Colonic mucosa (tissue), 4 donors: ENCODE measurements around the gene CABLES1. TPM values are rescaled to one million over a fixed set of nuclear protein-coding genes. Genes with fewer than 3 reads are reported as not detected.

ENCODE experiments used
- DNase-seq: peaks from one replicate; pipeline ENCODE4 v3.0.0-alpha.2; 2020
- H3K27ac ChIP-seq: fragments of 200-600 bp; one replicate; pipeline ENCODE4 v1.8.0; 2021
- H3K27me3 ChIP-seq: fragments of 200-600 bp; one replicate; pipeline ENCODE4 v1.8.0; 2021
- H3K36me3 ChIP-seq: fragments of 200-600 bp; one replicate; pipeline ENCODE4 v1.8.0; 2021
- H3K4me1 ChIP-seq: fragments of 200-600 bp; one replicate; pipeline ENCODE4 v1.8.0; 2021; ENCODE audit warnings: mild to moderate bottlenecking
- H3K4me3 ChIP-seq: fragments of 200-600 bp; one replicate; pipeline ENCODE4 v1.8.0; 2021
- H3K9ac ChIP-seq, 2 donors: one replicate each; pipeline ENCODE4 v1.7.0; 2013; ENCODE audit warnings: control low read depth in 2 of 2, low read depth in 2 of 2, low read length in 2 of 2
- H3K9me3 ChIP-seq: fragments of 200-600 bp; one replicate; pipeline ENCODE4 v1.8.0; 2021
- CTCF ChIP-seq: fragments of 200-600 bp; IDR thresholded peaks from one replicate; pipeline ENCODE4 v1.8.0; 2022; ENCODE audit warnings: antibody characterized with exemption, mild to moderate bottlenecking
- intact Hi-C: fragments of 100-400 bp; cut with DNase I; formaldehyde crosslinking; loops from one replicate; pipeline ENCODE4 v1.14.1; 2022
- total RNA-seq, 2 donors: library from RNA; stranded (reverse); fragmentation: NEBNext Ultra II Directional in 1 of 2; extraction: Animal tissue kit (Norgen Biotek cat#: 25700) in 1 of 2; gene quantifications; one replicate each; pipeline ENCODE4 v1.2.1, GENCODE V29; 2021
- donor health status: healthy.
- donor health status: DM: no; HTN: no; CAD: no.
- donor health status: DM: no; HTN: no; CAD: no.

Gene CABLES1
- total RNA-seq, 2 donors from 2014 or later = 4.2 to 6.2 TPM

- H3K27ac ChIP-seq = no peak overlapping the region
- no peak for DNase-seq
- no peaks in the 10 kb centered on the region for H3K4me1 ChIP-seq
- H3K9ac ChIP-seq = no peak overlapping the region
- intact Hi-C loops = no loop called here
- TF ChIP-seq CTCF = no peak
- H3K27me3 ChIP-seq = no peaks in the 10 kb centered on the region
- no peaks in the 10 kb centered on the region for H3K36me3 ChIP-seq
- no peak overlapping the region for H3K4me3 ChIP-seq
- no peaks in the 10 kb centered on the region for H3K9me3 ChIP-seq
These were observed 73.7 kb downstream of the CABLES1 start for GRCh38 chr18:23209031-23209430.

- Histone ChIP-seq H3K36me3 (no peaks in the 10 kb centered on the region), H3K27me3 (no peaks in the 10 kb centered on the region), H3K27ac (no peak overlapping the region), H3K4me1 (no peaks in the 10 kb centered on the region), H3K4me3 (no peak overlapping the region), H3K9me3 (no peaks in the 10 kb centered on the region), H3K9ac (no peak overlapping the region)
- intact Hi-C loops = no loop called here
- no peak for TF ChIP-seq CTCF
- no peak for DNase-seq
These were observed 74.5 kb downstream of the CABLES1 start for GRCh38 chr18:23209796-23210195.

GRCh38 chr18:23210526-23210925, 75.2 kb downstream of the CABLES1 start:
- no peak overlapping the region for H3K9ac ChIP-seq
- no peaks in the 10 kb centered on the region for H3K36me3 ChIP-seq
- DNase-seq = no peak
- intact Hi-C loops = no loop called here
- no peaks in the 10 kb centered on the region for H3K9me3 ChIP-seq
- no peak overlapping the region for H3K4me3 ChIP-seq
- H3K27ac ChIP-seq = no peak overlapping the region
- no peak for TF ChIP-seq CTCF
- H3K4me1 ChIP-seq = no peaks in the 10 kb centered on the region
- no peaks in the 10 kb centered on the region for H3K27me3 ChIP-seq

GRCh38 chr18:23211146-23211545, 75.9 kb downstream of the CABLES1 start:
- Histone ChIP-seq H3K27ac (no peak overlapping the region), H3K4me1 (no peaks in the 10 kb centered on the region), H3K4me3 (no peak overlapping the region), H3K9ac (no peak overlapping the region), H3K36me3 (no peaks in the 10 kb centered on the region), H3K9me3 (no peaks in the 10 kb centered on the region), H3K27me3 (no peaks in the 10 kb centered on the region)
- no peak for TF ChIP-seq CTCF
- no peak for DNase-seq
- intact Hi-C loops = no loop called here

- Histone ChIP-seq H3K4me1 (no peaks in the 10 kb centered on the region), H3K4me3 (no peak overlapping the region), H3K27me3 (no peaks in the 10 kb centered on the region), H3K27ac (no peak overlapping the region), H3K9me3 (no peaks in the 10 kb centered on the region), H3K9ac (no peak overlapping the region), H3K36me3 (no peaks in the 10 kb centered on the region)
- no peak for DNase-seq
- intact Hi-C loops = no loop called here
- no peak for TF ChIP-seq CTCF
These were observed 76.9 kb downstream of the CABLES1 start for GRCh38 chr18:23212161-23212560.

GRCh38 chr18:23213200-23213599, 77.9 kb downstream of the CABLES1 start:
- Histone ChIP-seq H3K4me3 (no peak overlapping the region), H3K9me3 (no peaks in the 10 kb centered on the region), H3K36me3 (no peaks in the 10 kb centered on the region), H3K27ac (no peak overlapping the region), H3K9ac (no peak overlapping the region), H3K4me1 (no peaks in the 10 kb centered on the region), H3K27me3 (no peaks in the 10 kb centered on the region)
- intact Hi-C loops = no loop called here
- no peak for TF ChIP-seq CTCF
- DNase-seq = no peak
